ENCODE results near the gene DTNB.
"Not testable (repeated sequence)": the region's sequence is repeated elsewhere in the genome, so short reads cannot be mapped to it uniquely, and the experiment has no call there.

Gene DTNB

DNA sequence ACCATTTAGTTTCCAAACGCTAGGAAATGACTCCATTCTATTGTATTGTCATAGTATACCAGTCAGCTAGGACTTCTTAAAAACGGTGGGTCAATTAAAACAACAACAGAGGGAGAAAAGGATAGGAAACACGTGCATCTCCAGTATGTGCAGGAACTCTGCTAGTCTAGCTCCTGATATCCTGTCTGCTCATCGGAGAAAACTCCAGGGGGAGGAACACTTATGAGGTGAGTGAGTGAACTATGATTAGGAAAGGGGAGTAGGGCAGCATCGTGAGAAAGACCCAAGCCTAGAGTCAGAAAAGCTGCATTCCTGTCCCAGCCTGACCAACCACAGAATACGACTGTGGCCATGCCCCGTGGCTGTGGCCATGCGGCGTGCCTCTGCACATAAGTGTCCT is 34.2 kb downstream of the DTNB start:
- no peak overlapping the region for H3K4me3 ChIP-seq (ENCODE audit: low read depth, low read length)
- DNase-seq (ENCODE audit: low read depth), result no peak

DNA sequence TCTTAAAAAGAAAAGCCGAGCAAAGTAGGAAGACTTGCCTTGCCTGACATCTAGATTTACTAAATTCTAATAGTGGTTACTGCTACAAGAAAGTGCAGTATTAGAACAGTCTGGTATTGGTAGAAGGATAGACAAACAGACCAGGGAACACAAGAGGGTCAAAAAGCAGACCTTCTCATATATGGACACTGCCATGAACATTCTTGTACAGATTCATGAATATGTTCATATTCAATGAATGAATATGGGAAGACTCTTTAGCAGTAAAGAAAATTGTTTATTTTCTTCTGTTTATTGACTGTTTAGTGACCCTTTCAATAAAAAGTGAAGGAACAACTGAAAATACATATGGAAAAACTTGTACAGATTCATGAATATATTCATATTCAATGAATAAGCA is 37.6 kb downstream of the DTNB start:
- no peak for DNase-seq (ENCODE audit: low read depth)

DNA sequence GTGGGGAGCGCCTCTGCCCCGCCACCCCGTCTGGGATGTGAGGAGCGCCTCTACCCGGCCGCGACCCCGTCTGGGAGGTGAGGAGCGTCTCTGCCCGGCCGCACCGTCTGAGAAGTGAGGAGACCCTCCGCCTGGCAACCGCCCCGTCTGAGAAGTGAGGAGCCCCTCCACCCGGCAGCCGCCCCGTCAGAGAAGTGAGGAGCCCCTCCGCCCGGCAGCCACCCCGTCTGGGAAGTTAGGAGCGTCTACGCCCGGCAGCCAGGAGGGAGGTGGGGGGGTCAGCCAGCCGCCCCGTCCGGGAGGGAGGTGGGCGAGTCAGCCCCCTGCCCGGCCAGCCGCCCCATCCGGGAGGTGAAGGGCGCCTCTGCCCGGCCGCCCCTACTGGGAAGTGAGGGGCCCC is 39.6 kb downstream of the DTNB start:
- DNase-seq (ENCODE audit: low read depth); H3K4me3 ChIP-seq (ENCODE audit: low read depth, low read length): not testable (repeated sequence)

More for the DNA sequence above, 37.6 kb downstream of the DTNB start:
- H3K4me3 ChIP-seq (ENCODE audit: low read depth, low read length), result no peak overlapping the region

DNA sequence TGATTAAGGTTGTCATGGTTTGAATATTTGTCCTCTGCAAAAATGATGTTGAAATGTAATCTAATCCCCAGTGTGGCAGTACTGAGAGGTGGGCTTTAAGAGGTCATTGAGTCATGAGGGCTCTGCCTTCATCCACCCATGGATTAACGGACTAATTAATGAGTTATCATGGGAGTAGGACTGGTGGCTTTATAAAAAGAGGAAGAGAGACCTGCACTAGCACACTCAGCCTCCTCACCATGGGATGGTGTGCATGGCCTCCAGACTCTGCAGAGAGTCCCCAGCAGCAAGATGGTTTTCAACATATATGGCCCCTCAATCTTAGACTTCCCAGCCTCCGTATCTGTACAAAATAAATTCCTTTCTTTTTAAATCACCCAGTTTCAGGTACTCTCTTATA is 41.0 kb downstream of the DTNB start:
- no peak for DNase-seq (ENCODE audit: low read depth)
- no peak overlapping the region for H3K4me3 ChIP-seq (ENCODE audit: low read depth, low read length)

DNA sequence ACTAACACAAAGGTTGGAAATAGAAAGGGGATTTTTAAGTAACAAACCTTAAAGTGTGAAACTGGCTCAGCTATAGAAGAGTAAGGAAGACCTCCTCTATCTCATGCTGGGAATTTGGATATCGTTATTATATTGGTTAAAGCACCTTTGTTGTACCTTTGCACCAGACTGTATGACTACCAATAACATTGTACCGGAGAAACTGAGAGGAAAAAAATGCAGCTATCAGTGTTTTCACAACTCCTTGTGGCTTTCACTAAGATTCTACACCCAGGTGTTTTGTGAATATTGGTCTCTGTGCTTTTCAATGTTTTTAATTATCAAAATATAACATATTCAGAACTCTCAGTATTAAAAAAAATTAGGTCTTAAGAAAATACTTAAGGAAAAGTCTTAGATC is 48.7 kb downstream of the DTNB start:
- no peak for DNase-seq (ENCODE audit: low read depth)
- no peak overlapping the region for H3K4me3 ChIP-seq (ENCODE audit: low read depth, low read length)

DNA sequence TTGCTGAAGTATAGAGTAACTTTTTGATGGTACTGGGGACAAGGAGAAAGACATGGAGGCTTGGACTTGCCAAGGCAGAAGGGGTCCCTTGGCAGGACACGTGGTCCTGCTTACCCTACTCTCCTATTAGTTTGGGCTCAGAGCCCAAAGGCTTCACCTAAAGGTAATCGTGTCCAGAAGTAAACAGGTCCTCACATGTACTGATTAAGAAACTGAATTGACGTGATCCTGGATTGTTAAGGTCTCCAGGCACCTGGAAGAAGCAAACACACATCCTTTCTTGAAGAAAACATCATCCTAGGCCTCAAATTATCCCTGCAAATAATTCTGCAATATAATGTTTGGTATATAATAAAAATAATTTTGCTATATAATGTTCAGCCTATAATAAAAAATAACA is 50.0 kb downstream of the DTNB start:
- no peak for DNase-seq (ENCODE audit: low read depth)
- no peak overlapping the region for H3K4me3 ChIP-seq (ENCODE audit: low read depth, low read length)

DNA sequence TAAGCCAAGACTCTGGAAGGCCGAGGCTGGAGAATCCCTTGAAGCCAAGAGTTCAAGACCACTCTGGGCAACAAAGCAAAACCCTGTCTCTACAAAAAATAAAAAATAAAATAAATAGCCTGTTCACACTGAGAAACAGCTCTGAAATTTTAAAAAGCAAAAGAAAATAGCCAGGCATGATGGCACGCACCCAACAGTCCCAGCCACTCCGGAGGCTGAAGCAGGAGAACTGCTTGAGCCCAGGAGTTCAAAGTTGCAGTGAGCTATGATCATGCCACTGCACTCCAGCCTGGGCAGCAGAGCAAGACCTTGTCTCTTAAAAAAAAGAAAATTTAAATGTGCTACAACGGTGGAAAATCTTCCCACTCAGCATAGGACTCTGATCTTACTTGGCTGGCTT is 52.7 kb downstream of the DTNB start:
- H3K4me3 ChIP-seq (ENCODE audit: low read depth, low read length), result no peak overlapping the region
- no peak for DNase-seq (ENCODE audit: low read depth)

DNA sequence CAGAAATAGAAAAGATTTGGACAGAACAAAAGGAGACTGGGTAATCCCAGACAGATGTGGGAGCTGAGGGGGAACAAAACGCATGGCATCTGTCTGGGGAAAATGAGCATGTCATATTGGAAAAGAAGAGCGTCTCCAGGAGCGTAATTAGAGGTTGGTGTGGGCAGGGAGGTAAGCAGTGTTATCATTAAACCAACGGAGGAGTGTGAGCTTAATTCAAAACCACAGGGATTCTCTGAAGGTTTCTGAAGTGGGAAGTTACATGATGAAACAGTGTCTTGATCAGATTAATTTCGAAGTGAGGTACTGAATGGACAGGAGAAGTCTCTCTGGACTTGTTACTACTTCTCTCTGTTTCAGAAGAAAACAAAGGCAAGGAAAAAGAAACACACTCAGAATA is 53.3 kb downstream of the DTNB start:
- no peak for DNase-seq (ENCODE audit: low read depth)
- no peak overlapping the region for H3K4me3 ChIP-seq (ENCODE audit: low read depth, low read length)

DNA sequence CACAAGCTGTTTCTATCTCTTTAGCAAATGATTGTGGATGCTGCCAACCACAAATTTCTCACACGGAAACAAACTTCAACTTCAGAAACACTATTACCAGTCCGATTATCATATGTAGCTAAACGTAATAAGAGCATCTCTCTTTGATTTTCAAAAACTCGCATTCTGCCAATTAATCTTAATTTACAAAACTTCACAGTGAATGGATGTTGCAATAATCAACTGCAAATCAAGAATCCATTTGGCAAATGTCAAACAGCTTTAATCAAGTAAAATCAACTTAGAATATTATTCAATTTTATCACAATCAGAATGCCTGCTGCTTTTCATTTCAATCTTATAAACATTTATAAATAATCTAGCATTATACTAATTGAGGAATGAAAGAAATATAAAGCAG is 54.2 kb downstream of the DTNB start:
- no peak for DNase-seq (ENCODE audit: low read depth)
- H3K4me3 ChIP-seq (ENCODE audit: low read depth, low read length), result no peak overlapping the region

DNA sequence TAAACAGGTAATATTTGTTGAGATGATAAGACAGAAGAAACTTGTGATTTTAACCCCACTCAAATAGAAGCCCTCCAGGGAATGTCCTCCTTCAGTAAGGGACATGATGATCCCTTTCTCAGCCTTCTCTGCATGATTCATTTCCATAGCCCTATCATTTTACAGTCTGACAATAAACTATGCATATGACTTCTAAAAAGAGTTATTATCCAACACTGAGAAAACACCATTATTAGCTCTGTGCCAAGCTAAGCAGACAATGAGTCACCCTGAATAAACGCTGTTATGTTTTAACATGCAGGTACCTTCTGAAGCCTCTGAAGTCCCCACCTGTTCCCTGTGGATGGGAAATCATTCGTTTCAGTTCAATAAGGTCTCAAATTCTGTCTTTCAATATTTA is 54.7 kb downstream of the DTNB start:
- peak; percentile 56 for DNase-seq (ENCODE audit: low read depth)
- H3K4me3 ChIP-seq (ENCODE audit: low read depth, low read length), result no peak overlapping the region

DNA sequence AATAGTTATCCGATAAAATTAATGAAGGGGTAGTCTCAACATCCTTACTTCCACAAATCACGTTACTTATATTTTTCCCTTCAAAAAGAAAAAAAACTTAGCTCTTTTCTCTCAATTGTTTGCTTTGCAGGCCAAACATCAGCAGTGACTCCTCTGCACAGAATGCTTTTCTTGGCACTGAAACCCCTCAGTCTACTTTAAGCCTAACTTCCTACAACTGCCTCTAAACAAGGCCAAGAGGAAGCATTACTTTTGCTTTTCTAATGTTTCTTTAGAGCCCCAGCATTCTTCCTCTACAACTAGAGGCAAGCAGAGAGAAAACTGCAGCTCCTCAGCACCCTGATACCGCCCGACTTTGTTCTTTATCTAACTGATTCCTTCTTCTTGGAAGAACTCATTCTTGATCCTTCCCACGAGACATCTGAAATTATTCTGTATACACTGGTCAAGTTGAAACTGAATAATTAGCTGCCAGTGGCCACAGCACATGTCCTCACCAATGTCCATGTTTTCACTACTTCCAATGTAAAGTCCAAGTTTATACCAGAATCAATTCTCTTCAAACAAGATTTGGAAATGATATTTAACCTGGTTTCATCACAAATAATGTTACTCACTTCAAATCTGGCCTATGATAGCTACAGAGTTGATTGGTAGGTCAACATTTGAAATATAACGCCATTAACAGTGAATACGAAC is 55.3 kb downstream of the DTNB start:
- peak overlapping the region; percentile 3 for H3K4me3 ChIP-seq (ENCODE audit: low read depth, low read length)
- DNase-seq (ENCODE audit: low read depth), result peak; percentile 76

DNA sequence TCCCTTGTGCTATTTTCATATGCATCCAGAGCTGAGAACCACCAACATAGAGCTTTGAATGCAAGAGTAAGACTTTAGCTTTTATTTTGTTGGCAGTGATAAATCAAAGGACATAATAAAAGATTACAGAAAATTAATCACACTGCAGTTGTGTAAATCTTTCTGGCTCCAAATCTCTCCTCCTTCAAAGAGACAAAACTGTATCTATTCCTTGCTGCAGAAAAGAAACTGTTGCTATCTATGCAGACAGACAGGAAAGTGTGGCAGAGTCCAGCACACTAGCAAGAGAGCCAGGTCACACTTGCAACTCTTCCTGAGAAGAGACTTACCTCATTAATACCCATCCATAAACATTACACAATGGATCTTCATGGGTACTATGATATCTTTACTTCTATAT is 57.5 kb downstream of the DTNB start:
- no peak for DNase-seq (ENCODE audit: low read depth)
- H3K4me3 ChIP-seq (ENCODE audit: low read depth, low read length), result no peak overlapping the region

DNA sequence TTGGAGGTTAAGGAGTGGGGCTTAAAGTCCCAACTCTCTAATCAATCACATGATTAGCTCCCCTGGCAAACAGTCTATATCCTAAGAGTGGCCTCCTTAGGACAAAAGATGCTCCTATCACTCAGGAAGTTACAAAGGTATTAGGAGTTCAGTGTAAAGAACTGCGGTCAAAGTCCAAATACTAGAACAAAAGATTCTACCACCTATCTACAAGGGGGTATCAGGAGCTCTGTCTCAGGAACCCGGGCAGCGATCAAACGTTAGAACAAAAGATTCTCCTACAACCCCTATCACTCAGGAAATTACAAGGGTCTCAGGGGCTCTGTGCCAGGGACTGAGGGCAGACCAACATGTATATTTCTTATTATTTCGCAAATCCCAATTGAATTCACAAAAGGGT is 58.0 kb downstream of the DTNB start:
- no peak overlapping the region for H3K4me3 ChIP-seq (ENCODE audit: low read depth, low read length)

DNA sequence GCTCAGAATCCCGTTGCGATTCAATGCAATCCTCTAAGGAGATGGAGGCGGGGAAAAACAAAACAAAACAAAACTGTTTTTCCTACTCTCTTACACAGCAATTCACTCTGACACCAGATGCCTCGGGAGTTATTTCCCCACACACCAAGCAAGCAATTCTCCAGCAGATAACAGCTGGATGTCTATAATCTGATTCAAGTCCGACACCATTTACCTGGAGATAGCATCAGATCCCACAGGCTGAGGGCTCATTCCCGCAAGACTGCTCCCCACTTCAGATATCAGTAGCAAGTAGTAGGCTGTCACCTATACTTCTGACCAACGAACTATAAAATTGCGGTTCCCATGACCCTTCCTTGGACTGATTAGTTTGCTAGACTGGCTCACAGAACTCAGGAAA is 58.7 kb downstream of the DTNB start:
- no peak for DNase-seq (ENCODE audit: low read depth)
- no peak overlapping the region for H3K4me3 ChIP-seq (ENCODE audit: low read depth, low read length)

More for the DNA sequence above, 58.0 kb downstream of the DTNB start:
- DNase-seq (ENCODE audit: low read depth), result no peak

DNA sequence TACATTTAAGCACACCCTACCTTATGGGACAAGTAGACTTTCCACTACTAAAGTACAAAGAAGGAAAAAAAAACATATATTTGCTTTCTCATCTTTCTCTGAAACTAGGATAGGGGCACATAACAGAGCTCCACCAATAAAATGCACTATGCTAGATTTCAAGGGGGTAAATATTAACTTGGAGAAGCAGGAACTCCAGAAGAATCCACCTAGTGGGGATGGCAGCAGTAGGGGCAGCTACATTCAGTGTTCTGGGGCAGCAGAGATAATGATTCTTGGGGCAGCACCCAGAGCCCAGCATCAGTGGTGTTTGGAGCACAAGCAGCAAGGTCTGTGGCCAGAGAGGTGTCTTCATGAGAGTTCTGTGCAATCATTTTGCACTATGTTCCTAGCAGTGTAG is 64.7 kb downstream of the DTNB start:
- H3K4me3 ChIP-seq (ENCODE audit: low read depth, low read length), result no peak overlapping the region
- DNase-seq (ENCODE audit: low read depth), result no peak

DNA sequence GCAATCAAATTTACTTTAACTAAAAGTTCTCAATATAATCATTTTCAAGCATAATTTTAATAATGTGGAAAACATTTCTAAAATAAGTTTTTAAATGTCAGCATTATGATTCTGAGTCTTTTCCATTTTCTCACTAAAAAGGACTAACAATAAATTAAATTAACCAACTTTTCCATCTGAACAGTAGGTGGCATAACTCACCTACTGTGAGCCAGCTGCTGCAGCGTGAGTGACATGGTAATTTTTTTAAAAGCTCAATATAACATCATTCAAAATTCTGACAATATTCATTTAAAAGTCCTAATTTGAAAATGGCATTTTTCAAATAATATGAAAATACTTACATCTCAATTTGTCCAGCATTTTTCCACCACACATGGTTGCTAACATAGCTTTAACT is 66.5 kb downstream of the DTNB start:
- no peak overlapping the region for H3K4me3 ChIP-seq (ENCODE audit: low read depth, low read length)
- no peak for DNase-seq (ENCODE audit: low read depth)

DNA sequence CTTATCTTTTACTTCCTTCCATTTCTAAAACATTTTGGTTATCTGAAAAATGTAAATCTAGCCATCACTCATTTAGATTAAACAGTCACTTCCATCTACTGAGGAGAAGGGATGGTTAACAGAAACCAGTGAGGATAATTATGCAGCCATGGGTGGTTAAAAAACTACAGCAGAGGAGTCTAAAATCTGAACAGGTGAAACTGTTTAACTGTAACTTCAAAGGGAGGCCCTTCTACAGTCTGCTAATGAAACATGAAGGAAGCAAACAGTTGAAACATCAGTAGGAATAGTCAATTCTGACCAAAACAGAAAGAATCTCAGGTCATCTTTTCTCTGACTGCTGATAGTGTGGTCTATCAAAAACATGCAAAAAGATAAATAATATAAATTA is 71.0 kb downstream of the DTNB start:
- DNase-seq (ENCODE audit: low read depth), result no peak
- H3K4me3 ChIP-seq (ENCODE audit: low read depth, low read length), result no peak overlapping the region

DNA sequence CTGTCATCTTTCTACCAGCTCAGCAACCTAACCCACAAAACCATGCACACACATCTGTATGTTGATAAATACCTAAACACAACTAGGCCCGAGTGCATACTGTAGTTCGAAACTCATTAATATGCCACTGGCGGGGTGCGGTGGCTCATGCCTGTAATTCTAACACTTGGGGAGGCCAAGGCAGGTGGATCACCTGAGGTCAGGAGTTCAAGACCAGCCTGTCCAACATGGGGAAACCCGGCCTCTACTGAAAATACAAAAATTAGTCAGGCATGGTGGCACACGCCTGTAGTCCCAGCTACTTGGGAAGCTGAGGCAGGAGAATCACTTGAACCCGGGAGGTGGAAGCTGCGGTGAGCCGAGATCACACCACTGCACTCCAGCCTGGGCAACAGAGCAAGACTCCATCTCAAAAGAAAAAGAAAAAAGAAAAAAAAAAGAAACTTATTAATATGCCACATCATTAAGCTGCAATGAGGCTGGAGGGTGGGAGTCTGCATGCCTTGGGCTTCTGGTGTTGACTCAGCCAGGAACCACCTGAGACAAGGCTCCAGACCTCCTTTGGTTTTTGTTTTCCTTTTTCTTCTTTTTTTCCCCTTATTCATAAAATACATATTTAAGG is 71.6 kb downstream of the DTNB start:
- DNase-seq (ENCODE audit: low read depth); H3K4me3 ChIP-seq (ENCODE audit: low read depth, low read length): not testable (repeated sequence)

DNA sequence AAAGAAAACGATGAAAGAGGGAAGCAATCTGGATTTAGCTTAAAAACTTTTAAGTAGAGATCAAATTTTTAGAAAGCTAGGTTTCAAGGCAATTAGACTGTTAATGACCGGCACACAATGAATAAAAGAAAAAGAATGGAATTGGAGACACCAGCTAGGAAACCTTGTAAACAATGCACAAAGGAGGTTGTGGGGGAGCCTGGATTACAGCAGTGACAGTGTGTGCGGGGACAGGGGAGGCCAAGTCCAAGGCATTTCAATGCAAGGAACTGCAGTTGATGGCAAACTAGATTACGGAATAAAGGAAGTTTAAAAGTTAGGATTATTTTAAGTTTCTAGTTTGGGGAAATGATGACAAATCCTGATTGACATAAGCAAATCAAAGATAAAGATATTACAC is 74.5 kb downstream of the DTNB start:
- H3K4me3 ChIP-seq (ENCODE audit: low read depth, low read length), result no peak overlapping the region
- DNase-seq (ENCODE audit: low read depth), result no peak

DNA sequence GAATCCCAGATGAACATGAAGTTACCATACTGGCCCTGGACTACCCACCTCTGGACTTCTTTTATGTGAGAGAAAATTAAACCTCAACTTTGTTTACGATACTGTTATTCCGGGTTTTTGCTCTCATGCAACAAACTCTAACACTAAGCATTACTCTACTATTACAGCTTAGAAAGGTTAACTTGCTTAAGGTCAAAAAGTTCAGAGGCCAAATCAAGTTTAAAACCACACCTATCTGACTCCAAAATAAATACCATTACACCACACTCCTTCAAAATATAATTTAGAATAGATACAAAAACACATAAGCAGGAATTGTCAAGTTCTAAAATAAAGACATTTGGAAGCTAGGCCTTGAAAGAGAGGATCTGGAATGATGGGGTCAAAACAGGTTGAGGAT is 75.0 kb downstream of the DTNB start:
- no peak overlapping the region for H3K4me3 ChIP-seq (ENCODE audit: low read depth, low read length)
- no peak for DNase-seq (ENCODE audit: low read depth)

DNA sequence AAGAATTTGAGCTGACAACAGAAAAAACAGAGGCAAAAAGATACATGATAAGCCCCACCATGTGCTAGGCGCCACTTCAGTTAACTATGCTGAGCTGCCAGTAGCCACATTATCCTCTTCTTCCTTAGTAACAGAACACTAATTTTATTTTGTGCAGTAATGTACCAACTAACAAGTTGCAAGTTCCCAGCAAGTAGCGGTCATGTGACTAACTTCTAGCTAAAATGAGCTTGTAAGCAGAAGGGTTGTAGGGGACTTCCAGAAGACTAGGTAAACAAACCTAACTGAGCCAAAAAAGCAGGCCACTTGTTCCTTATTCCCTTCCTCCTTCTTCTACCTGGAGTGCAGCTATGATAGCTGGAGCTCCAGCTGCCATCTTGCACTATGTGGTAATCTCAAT is 75.5 kb downstream of the DTNB start:
- DNase-seq (ENCODE audit: low read depth), result no peak
- H3K4me3 ChIP-seq (ENCODE audit: low read depth, low read length), result no peak overlapping the region

All from skeletal muscle cell (primary cell).